Vagina (tissue), 2 donors: ENCODE results near the gene OSBPL6.

Experiments used
- CTCF ChIP-seq, 3 experiments: fragments of 450-650 bp in 2 of 3; fragments of 200-600 bp in 1 of 3; sonication (generic) in 1 of 3; IDR thresholded peaks; one replicate each; pipeline ENCODE4 v1.5.1; 2017 to 2019; ENCODE audit warnings: antibody characterized with exemption in 3 of 3, mild to moderate bottlenecking in 2 of 3, moderate library complexity in 2 of 3
- POLR2A ChIP-seq, 2 donors: fragments of 450-650 bp; IDR thresholded peaks; one replicate each; pipeline ENCODE4 v1.6.1; 2017; ENCODE audit warnings: antibody characterized with exemption in 2 of 2, mild to moderate bottlenecking in 2 of 2, moderate library complexity in 2 of 2
- POLR2AphosphoS5 ChIP-seq, 2 donors: sonication (generic); formaldehyde crosslinking; IDR thresholded peaks; one replicate each; pipeline ENCODE4 v1.9.0; 2017; ENCODE audit warnings: antibody characterized with exemption in 2 of 2, mild to moderate bottlenecking in 2 of 2, low read depth in 1 of 2; ENCODE audit not compliant: insufficient read depth in 1 of 2

- TF ChIP-seq CTCF (IDR thresholded peaks at IDR 0.05) (no peak), POLR2A (IDR thresholded peaks at IDR 0.05) (no peak), POLR2AphosphoS5 (IDR thresholded peaks at IDR 0.05; ENCODE audit: insufficient read depth in 1 of 2, low read depth in 1 of 2) (no peak)
Observed at GRCh38 chr2:178234648-178235047, 40.3 kb downstream of the OSBPL6 start.
